ENCODE data around the gene PDCD6IP.
"Not testable (repeated sequence)": the region's sequence is repeated elsewhere in the genome, so short reads cannot be mapped to it uniquely, and the experiment has no call there.

Gene PDCD6IP

DNA sequence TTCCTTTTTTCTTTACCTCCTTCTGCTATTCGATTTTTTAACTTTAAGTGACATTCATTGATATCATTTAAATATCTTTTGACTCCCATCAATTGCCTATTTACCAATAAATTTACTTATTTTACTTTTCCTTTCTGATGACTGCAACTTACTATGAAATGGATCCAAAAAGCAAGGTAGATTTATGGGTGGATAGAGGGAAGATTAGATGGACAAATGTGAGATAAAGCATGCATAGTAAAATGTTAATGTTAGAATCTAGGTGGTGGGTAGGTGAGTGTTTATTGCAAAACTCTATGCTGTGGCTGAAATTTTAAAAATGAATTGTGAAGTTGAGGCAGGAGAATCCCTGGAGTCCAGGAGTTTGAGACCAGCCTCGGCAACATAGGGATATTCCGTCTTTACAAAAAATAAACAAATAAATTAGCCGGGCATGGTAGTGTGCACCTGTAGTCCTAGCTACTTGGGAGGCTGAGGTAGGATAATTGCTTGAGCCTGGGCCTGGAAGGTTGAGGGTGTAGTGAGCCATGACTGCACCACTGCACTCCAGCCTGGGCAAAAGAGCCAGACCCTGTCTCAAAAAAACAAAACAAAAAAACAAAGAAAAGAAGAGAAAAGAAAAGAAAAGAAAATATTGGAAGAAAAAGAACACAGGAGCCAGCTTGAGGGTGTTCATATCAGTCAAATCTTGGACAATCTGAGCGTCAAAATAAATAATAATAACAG lies 6.1 kb upstream of the PDCD6IP start:
- no peak for DNase-seq (ENCODE audit: low read depth)

DNA sequence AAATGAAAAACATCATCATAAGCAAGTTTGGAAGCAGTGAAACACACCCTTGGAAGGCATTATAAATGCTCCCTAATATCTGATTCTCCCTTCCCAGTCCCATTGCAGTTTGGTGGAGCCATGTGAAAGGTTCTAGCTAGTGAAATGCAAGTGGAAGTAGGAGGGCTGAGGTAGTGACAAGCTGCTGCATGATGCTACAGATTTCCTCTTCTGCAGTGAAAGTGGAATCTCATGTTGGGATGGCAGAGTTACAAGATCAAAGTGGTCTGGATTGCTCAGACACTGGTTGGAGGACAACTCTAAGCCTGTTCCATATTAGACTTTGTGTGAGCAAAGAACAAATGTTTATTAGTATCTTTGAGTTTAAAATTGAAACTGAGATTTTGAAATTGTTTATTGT lies 3.3 kb upstream of the PDCD6IP start:
- DNase-seq (ENCODE audit: low read depth) = no peak

DNA sequence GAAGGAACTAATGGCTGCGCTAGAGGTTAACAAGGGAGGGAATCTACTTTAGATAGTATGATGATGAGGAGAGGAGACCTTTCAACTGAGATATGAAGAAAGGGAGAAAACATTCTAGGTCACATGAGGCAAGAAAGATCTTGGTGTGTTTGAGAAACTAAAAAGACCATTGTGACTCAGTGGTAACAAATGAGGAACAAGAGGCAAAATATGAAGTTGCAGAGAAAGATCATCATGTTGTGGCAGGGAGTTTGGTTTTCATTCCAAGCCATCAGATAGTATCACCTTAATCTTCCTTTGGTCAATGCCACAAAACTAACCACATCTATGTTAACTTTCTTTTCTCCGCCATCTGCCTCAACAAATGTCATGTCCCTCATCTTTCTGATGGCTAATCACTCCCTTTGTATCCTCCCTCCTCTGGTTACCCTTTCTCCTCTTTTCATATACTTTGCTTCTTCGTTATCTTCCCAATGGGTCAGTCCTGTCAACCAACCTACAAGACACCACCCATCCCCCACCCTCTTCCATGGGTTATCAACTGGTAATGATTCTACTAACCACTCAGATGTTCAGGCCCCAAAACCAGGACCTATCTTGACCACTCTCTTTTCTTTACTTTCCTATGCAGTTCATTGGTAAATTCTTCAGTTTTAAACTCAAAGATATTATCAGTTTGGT lies 2.4 kb upstream of the PDCD6IP start:
- no peak for DNase-seq (ENCODE audit: low read depth)

DNA sequence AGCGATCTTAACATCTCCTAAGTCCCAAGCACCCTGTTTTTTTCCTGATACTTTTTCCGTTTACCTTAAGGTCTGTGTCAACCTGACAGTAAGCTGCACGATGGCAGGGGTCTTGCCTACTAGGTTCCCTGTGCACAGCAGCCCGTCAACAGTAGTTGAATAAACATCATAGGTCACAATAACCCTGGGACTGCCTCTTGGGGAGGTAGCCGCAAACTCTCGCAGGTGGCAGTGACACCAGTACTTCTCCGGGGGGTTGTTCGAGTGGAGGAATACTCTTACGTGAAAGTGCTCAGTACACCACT lies 365 bp upstream of the PDCD6IP start:
- DNase-seq (ENCODE audit: low read depth) = no peak

DNA sequence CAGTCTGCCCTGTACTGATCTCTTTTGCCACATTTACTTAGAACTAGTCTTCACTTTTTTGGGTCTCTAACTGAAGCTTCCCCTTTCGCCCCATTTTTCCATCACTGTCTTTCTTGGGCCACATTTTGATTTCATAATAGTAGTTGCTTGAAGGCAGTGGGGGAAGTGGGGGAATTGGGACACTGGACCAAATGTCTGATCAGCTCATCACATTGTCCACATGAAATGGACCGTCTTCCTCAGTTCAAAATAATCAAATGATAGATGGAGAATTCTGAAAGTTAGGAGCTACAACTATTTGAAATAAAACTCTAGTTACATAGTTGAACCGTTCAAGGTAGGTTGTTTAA lies 747 bp downstream of the PDCD6IP start:
- DNase-seq (ENCODE audit: low read depth) = no peak

DNA sequence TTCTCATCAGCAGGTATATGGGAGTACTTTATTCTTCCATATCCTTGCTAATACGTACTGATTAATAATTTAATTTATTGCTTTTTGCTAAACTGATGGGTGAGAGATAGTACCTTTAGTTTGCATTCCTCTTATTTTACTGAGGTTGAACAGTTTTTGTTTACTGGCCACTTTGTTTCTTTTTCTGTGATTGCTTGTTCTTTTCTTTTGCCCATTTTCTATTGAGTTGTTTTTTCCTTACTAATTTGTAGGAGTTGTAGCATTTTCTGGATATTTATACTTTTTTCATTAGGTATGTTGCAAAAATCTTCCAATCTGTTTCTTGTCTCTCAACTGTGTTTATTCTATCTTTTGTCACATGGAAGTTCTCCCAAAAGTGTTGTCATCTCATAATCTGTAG lies 4.8 kb downstream of the PDCD6IP start:
- DNase-seq (ENCODE audit: low read depth) = no peak

DNA sequence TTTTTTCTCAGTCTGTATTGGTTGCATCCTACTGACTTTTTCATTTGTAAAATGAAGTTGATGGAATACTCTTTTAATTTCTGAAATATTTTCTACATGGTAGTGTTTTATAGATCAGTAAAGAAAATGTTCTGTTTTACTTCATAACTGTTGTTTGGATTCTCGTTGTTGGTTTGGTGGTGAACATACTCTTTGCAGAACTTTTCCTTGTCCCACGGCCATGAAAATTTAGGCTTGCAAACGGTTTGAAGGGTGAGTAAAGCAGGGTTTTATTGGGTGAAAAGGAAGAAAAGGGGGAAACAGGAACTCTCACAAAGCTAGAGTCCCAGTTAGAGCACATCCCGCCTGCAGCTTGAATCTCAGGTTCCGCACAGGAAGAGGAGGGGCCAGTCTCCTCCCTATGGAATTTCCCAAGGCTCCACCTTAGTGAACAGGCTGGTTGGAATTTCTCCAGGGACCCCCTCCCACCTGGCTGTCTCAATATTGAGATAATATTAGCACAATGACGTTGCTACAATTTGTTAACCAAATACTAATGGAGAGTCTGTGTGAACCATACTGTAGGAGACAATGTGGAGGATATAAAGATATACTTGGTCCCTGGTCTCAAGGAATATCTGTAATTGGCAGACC lies 5.6 kb downstream of the PDCD6IP start:
- no peak for DNase-seq (ENCODE audit: low read depth)

DNA sequence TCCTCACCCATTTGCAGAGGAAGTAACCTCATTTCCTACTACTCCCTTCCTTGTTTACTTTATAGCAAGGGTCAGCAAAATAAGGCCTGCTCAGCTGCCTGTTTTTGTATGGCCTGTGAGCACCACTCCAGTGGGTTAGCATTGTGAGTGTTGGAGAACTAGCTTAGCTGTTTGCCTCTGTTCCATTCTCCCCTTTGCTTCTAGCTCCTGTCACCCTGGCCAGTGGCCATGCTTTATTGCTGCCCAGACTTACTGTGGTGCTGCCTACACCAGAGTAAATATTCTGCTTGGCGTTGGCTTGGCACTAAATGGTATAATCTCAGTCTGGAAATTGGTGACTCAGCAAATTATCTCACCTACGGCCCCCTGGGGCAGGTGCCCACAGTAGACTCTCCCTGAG lies 8.8 kb downstream of the PDCD6IP start:
- no peak for DNase-seq (ENCODE audit: low read depth)

DNA sequence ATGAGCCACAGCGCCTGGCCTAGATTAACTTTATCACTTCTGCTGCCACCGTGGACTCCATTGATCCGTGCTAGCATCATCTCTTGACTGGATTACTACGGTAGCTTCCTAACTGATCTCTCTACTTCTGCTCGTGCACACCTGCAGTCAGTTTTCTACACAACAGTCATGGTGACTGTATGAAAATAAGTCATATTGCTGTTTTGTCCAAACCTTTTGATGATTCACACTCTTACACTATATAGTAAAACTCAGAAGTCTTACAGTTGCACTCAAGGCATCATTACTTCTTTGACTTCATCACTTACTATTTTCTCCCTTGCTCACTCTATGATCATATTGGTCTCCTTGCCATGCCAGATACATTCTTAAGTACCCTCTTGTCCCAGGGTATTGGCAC lies 10.1 kb downstream of the PDCD6IP start:
- no peak for DNase-seq (ENCODE audit: low read depth)

DNA sequence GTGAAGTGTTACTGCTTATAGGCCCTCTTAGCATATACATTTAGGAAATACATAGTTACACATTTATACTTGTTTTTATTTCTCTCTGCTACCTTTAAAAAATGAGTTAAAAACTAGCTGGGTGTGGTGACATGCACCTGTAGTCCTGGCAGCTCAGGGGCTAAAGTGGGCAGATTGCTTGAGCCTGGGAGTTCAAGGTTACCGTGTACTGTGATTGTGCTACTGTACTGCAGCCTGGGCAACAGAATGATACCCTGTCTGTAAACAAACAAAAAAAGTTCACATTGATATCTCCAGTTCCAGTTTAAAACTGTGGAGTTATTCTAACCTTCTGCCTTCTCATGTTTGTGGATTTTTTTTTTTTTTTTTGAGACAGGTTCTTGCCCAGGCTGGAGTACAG lies 12.1 kb downstream of the PDCD6IP start:
- no peak for DNase-seq (ENCODE audit: low read depth)

DNA sequence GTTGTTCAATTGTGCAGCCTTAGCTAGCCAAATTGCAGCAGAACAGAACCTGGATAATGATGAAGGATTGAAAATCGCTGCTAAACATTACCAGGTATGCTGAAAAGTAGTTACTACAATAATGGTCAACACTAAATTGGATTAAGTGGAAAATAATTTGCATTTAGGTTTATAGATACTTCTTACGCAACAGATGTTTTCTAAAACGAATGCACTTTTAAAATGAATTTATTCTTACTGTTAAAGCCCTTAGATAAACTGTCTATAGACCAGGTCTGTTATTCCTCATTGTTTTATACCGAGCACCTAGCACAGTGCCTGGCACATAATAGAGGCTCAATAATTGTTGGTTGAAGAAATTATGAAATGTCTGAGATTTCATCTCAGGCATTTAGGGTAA lies 23.6 kb downstream of the PDCD6IP start:
- no peak for DNase-seq (ENCODE audit: low read depth)

DNA sequence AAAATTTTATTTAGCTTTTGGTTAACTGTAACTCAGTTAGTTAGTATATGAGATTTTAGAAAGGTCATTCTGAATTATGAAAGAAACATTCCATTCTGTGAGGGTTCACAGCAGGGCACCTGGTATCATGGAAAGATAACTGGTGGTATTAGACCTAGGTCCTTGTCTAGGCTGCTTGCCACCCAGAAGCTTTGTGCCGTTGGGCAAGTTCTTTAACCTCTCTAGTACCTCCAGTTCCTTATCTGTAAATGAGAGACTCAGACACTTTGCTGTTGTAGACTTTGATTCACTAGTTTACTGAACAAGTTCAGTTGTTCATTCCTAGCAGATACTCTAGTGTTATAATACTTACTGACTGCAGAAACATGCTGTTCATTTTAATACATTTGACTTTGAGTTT lies 25.4 kb downstream of the PDCD6IP start:
- DNase-seq (ENCODE audit: low read depth) = no peak

DNA sequence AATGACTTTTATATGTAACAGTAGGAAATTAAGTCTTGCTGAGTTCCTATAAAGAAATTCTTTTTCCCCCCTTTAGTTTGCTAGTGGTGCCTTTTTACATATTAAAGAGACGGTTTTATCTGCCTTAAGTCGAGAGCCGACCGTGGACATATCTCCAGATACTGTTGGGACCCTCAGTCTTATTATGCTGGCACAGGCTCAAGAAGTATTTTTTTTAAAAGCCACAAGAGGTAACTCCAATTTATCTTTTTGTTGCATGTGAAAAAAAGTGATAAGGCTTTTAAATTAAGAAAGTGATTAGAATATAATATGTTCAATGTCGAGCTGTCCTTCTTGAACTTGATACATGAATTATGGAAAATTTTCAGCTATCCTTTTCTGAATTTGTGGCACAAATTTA lies 26.7 kb downstream of the PDCD6IP start:
- no peak for DNase-seq (ENCODE audit: low read depth)

DNA sequence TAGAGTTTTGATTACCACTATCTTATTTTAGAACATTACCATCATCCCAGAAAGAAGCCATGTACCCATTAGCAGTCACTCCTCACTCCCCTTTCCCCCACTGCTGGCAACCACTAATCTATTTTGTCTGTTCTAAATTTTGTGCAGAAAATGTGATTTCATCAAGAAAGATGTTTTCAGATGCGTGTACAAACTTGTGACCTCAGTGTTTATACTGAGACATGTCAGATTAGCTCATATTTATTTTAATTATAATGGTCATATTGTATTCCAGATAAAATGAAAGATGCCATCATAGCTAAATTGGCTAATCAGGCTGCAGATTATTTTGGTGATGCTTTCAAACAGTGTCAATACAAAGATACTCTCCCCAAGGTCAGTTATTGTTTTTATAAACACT lies 27.8 kb downstream of the PDCD6IP start:
- DNase-seq (ENCODE audit: low read depth) = no peak

DNA sequence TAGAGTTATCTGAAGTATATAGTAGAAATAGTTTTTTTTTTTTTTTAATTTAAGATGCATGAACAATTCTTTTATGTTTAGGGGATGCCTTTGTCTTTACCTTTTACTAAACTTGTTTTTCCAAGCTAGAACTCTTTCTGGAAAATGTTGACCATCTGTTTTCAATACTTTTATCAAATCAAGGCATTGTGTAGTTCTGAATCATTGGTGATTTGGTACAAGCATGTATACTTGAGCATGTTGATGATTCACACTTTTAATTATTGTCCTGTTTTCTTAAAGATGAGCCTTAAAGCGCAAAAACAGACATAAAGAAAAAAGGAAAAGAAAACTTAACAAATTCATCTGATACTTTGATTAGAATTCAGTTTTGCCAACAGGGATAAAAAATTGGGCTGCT lies 28.3 kb downstream of the PDCD6IP start:
- no peak for DNase-seq (ENCODE audit: low read depth)

DNA sequence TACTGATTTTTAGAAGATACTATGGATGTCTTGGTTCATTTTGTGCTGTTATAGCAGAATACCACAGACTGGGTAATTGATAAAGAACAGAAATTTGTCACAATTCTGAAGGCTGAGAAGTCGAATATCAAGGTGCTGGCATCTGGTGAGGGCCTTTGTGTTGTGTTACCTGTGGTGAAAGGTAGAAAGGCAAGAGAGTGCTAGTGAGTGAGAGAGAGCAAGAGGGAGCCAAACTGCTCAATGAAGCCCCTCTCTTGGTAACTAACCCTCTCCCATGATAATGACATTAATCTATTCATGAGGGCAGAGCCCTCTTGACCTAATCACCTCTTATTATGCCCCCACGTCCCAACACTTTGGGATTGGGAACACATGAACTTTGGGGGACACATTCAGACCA lies 31.3 kb downstream of the PDCD6IP start:
- no peak for DNase-seq (ENCODE audit: low read depth)

DNA sequence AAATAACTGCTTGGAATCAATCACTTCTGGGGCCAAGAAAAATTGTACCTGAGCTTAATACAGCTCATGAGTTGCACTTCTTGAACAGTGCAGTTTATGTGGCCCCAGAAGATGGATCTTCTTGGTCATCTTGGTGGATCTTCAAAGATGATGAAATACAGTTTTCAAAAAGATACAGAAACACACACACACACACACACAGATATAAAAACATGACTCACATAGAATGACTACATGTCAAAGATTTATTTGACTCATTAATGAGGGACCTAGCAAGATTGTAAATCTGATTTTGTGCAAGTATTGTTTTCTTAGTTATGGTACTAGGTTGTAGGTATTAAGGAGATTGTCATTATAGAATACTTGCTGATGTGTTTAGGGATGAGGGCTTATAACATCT lies 32.6 kb downstream of the PDCD6IP start:
- no peak for DNase-seq (ENCODE audit: low read depth)

DNA sequence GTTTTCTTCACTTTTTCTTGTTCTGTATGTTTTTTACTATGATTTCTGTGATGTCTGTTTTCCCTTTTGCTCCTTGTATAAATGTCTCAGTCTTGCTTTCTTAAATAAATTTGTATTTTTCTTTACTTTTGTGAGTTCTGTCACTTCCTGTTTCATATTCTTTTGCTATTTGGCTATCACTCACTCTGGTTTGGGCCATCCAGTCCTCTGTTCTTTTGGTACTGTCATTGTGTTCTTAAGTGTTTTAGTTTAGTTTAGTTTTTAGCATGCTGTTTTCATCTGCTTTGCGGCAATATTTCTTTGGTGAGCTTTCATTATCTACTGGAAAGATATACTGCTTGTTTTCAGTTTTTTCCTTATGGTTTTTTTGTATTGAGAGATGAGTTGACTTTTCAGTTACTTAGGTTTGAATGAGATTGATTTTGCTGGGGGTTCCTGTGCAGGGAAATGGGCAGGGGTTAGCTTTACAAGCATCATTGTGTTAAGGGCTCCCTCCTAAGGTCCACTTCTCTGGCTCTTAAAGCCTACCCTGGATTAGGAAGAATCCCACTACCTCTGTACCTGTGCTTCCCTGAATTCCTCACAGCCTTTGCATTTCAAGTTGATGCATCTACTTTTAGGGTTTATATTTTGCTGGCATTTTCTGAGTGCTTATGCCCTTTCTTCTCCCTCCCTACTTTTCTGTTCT lies 35.1 kb downstream of the PDCD6IP start:
- no peak for DNase-seq (ENCODE audit: low read depth)

DNA sequence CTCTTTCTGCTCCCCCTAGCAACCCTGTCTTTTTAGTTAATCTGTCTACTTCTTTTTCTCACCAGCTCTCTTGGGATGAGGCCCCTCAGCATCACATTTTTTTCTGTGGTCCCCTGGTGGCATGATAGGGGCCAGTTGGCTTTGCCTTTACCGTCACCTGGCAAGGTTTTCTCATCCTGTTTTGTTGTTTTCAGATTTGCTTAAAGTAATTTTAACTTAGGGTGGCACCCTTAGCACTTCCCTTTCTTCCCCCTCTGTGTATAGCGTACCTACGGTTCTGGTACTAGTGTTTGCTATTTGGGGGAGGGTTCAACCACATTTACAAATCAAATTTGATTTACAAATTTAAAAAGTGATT lies 35.6 kb downstream of the PDCD6IP start:
- DNase-seq (ENCODE audit: low read depth) = no peak

DNA sequence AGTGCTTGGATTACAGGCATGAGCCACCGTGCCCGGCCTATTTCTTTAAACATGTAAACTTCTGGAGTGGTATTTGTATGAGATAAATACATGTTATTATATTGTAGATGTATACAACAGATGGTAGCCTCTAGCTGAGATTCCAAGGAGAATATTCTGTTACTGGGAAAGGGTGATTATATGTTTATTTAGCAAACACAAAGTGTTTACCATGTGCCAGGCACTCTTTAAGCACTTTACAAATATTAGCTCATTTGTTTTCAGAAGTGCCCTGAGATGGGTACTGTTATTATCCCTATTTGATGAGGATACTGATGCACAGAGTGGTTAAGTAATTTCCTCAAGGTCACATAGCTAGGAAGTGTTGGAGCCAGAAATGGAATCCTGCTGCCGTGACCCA lies 38.8 kb downstream of the PDCD6IP start:
- not testable (repeated sequence) for DNase-seq (ENCODE audit: low read depth)

DNA sequence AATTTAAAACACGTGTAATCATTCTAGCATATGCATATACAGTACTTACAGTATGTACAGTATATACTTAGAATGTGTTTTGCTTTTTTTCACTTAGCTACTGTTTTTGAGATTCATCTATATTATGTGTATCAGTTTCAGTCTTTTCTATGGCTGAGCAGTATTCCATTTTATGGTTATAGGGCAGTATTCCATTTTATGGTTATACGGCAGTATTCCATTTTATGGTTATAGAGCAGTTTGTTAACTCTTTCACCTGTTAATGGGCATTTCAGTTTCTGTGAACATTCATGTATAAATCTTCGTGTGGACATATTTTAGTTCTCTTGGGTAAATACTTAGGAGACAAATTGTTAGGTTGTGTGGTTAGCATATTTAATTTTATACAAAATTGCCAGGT lies 40.9 kb downstream of the PDCD6IP start:
- no peak for DNase-seq (ENCODE audit: low read depth)

DNA sequence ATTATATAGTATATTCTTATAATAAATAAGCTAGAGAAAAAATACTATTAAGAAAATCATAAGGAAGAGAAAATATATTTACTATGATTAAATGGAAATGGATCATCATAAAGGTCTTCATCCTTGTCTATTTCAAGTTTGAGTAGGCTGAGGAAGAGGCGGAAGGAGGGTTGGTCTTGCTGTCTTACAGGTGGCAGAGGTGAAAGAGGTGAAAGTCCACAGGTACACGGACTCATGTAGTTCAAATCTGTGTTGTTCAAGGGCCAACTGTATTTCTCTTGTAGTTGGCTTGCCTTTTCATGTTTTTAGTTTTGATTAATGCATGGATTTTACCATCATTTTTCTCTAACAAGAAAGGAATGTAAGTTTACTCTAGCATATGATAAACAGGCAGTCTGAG lies 41.7 kb downstream of the PDCD6IP start:
- DNase-seq (ENCODE audit: low read depth) = no peak

DNA sequence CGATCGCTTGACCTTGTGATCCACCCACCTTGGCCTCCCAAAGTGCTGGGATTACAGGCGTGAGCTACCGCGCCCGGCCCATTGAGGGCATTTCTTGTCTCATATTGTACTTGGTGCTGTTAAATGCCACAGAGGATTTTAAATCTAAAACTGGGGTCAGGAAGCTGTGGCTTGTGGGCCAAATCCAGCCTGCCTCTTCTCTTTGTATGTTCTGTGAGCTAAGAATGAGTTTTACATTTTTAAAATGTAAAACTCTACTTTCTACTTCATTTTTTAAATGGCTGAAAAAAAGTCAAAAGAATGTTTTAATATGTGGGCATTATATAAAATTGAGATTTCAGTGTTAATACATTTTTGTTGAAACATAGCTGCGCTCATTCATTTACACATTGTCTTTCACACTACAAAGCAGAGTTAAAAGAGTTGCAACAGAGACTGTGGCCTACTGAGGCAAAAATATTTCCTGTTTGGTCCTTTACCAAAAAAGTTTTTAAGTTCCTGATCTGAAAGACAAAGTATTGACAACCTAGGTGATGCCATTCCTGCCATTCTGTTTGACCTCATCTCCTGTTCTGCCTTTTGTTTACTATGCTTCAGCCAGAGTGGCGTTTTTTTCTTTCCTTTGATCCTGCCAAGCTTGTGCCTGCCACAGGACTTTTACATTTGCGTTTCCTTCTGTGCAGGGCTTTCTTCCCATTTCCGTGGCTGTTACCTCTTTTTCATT lies 50.4 kb downstream of the PDCD6IP start:
- DNase-seq (ENCODE audit: low read depth) = no peak

Measured in activated T-cell treated with anti-CD3 and anti-CD28 coated beads for 24 hours (primary cell).